Thymus (tissue), 14 donors: ENCODE results near the gene ZC3H12C. TPM values are rescaled to one million over a fixed set of nuclear protein-coding genes. Genes with fewer than 3 reads are reported as not detected.
A peak's percentile ranks its signal among the peaks of the same experiment; 100 is the strongest.

Source experiments
- DNase-seq, 9 donors: peaks; one replicate each; pipeline ENCODE4 v3.0.0-alpha.2; 2013; ENCODE audit warnings: low spot score in 9 of 9, low read depth in 6 of 9, missing footprints in 1 of 9
- H3K27ac ChIP-seq, 2 donors: one replicate each; pipeline ENCODE4 v1.5.1; 2013; ENCODE audit warnings: control low read depth in 1 of 2, low read depth in 1 of 2, low read length in 1 of 2, mild to moderate bottlenecking in 1 of 2, moderate library complexity in 1 of 2
- H3K27me3 ChIP-seq, 2 donors: one replicate each; pipeline ENCODE4 v1.5.1; 2013; ENCODE audit warnings: low read length in 1 of 2; ENCODE audit not compliant: control insufficient read depth in 2 of 2, insufficient read depth in 1 of 2
- H3K36me3 ChIP-seq, 2 donors: one replicate each; pipeline ENCODE4 v1.5.1; 2013; ENCODE audit warnings: low read length in 1 of 2, mild to moderate bottlenecking in 1 of 2, moderate library complexity in 1 of 2; ENCODE audit not compliant: control insufficient read depth in 2 of 2, insufficient read depth in 2 of 2
- H3K4me1 ChIP-seq, 2 donors: one replicate each; pipeline ENCODE4 v1.5.1; 2013; ENCODE audit warnings: low read length in 2 of 2; ENCODE audit not compliant: control insufficient read depth in 2 of 2, insufficient read depth in 2 of 2
- H3K4me3 ChIP-seq, 2 donors: one replicate each; pipeline ENCODE4 v1.5.1; 2013; ENCODE audit warnings: low read length in 2 of 2, control low read depth in 1 of 2, mild to moderate bottlenecking in 1 of 2
- H3K9me3 ChIP-seq, 2 donors: one replicate each; pipeline ENCODE4 v1.5.1; 2013; ENCODE audit warnings: low read length in 1 of 2, mild to moderate bottlenecking in 1 of 2; ENCODE audit not compliant: control insufficient read depth in 2 of 2, insufficient read depth in 1 of 2
- WGBS: extraction: QIAGEN DNeasy Blood & Tissue Kit; methylation state at CpG from one replicate; pipeline ENCODE4 v1.1.7; 2013; 5-methylcytosine and 5-hydroxymethylcytosine counted together
- long read RNA-seq, 10 donors: transcript quantifications; one replicate each; lab custom pipeline, GENCODE V29; 2026
- polyA plus RNA-seq: library from polyadenylated mRNA; stranded (reverse); fragments of 200-250 nt; gene quantifications from one replicate; pipeline ENCODE4 v1.2.3, GENCODE V29; 2013
- total RNA-seq: library from RNA; stranded (reverse); fragments of 120-200 nt; gene quantifications from one replicate; pipeline ENCODE4 v1.2.4, GENCODE V29; 2013
- donor health status: healthy.

ZC3H12C gene
- total RNA-seq (3.0 TPM), polyA plus RNA-seq (2.6 TPM)
- long read RNA-seq, donor 1: 0 reads
- long read RNA-seq, donor 2: 0 reads
- long read RNA-seq, donor 3: 0 reads
- long read RNA-seq, donor 4: 0 reads
- long read RNA-seq, donor 5: 0 reads
- long read RNA-seq, donor 6: 0 reads
- long read RNA-seq, donor 7: 0 reads
- long read RNA-seq, donor 8: 0 reads
- long read RNA-seq, donor 9, partial matches to known transcripts: 0 of 1 reads
- long read RNA-seq, donor 9, other reads (novel, unspliced or antisense): 0 of 1 reads
- long read RNA-seq, donor 10: 0 reads

DNA sequence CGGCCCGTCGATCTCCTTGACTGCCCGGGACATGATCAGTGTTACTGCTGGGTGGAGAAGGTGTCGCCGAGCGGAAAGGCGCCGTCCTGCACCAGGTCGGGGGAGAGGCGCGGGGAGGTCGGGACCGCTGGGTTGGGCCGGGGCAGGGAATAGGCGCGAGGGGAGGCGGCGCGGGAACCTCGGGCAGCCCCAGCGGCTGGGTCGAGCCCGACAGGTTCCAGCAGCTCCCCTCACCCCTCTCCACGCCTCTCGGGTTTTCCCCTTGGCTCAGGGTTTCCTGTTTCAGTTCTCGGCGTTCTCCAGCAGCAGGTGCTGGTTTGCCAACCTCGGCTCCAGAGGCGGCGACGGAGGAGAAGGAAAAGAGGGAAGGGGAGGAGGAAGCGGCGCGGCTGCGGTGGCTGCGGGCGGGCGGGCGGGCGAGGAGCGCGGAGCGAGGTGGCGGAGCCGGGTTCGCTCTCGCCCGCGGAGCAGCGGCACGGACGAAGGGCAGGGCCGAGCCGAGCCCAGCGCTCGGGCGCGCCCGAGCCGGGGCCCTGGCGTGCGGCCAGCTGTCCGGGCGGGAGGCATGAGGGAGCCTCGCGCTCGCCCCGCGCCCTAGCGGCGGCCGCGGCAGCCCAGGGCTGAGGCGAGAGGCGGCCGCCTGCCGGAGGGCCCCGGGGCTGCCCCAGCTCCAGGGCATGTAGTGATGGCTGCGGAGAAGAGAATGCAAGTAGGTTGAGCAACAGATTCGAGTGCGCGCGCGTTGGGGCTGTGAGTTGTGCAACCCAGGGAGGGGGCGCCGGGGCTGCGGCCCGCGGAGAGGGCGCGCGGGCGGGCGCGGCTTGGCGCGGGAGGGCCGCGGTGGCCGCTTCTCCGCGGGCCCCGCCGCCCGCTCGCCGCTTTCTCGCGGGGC, at the start of gene ZC3H12C:
ZC3H12C (plus strand) TSS at position 878 of the 892 bp plus-strand sequence. CDS start 20 bp downstream, outside the sequence.
- H3K27me3 ChIP-seq: peaks cover 24 to 45% of the 10 kb centered on the region in 2 donors
- H3K27ac ChIP-seq: peak within 1 kb of the TSS; percentile 46 to 68
- H3K36me3 ChIP-seq: no peaks in the 10 kb centered on the region
- WGBS: under 1% methylated on average over 110 of the region's 110 CpGs
- H3K4me3 ChIP-seq: peak within 1 kb of the TSS; percentile 41 to 43
- H3K4me1 ChIP-seq: peaks cover 0 to 7% of the 10 kb centered on the region in 2 donors
- peak in 3 of 9 donors; percentile 21 to 54 (median 23) for DNase-seq
- H3K9me3 ChIP-seq: no peaks in the 10 kb centered on the region

DNA sequence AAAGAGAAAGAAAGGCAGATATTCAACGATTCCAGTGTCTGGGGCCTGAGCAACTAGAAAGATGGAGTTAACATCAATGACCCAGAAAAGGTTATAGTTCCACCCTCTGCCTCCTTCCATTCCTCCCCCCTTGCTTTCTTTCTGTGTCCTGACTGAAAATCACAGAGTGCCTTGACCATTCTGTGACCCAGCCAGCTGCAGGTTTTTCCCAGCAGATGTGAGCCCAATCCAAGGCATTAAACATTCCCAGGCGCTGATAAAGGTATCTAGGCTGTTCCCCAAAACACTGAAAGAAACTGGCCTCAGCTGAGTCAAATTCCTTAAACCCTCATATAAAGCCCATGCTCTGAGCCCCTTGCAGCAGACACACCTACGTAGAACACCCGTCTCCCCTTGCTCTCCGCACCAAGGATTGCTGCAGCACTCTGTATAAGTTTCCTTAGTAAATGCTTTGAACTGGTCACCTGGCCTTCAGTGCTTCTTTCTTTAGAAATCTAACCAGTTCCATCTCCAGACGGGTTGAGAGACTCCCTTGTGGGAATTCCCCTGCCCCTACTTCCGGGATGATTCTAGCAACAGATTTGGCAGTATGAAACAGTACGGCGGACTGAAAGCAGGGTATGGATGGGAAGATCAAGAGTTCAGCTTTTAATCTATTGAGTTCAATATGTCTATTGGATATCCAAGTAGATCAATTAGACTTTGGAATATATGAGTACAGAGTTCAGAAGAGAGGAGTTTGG, 48.8 kb upstream of the ZC3H12C start:
- H3K27ac ChIP-seq: no peak overlapping the region
- 95% methylated on average over 9 of the region's 9 CpGs for WGBS
- H3K4me1 ChIP-seq: no peaks in the 10 kb centered on the region
- H3K36me3 ChIP-seq: no peaks in the 10 kb centered on the region
- no peaks in the 10 kb centered on the region for H3K9me3 ChIP-seq
- H3K4me3 ChIP-seq: no peak overlapping the region
- DNase-seq: no peak
- no peaks in the 10 kb centered on the region for H3K27me3 ChIP-seq

GRCh38 chr11:110046775-110047380, 46.3 kb upstream of the ZC3H12C start:
- Histone ChIP-seq H3K4me1 (no peaks in the 10 kb centered on the region), H3K27ac (no peak overlapping the region), H3K9me3 (peaks cover 1 to 6% of the 10 kb centered on the region in 2 donors), H3K4me3 (no peak overlapping the region), H3K36me3 (no peaks in the 10 kb centered on the region), H3K27me3 (no peaks in the 10 kb centered on the region)
- DNase-seq: no peak
- 91% methylated on average over 2 of the region's 2 CpGs for WGBS

DNA sequence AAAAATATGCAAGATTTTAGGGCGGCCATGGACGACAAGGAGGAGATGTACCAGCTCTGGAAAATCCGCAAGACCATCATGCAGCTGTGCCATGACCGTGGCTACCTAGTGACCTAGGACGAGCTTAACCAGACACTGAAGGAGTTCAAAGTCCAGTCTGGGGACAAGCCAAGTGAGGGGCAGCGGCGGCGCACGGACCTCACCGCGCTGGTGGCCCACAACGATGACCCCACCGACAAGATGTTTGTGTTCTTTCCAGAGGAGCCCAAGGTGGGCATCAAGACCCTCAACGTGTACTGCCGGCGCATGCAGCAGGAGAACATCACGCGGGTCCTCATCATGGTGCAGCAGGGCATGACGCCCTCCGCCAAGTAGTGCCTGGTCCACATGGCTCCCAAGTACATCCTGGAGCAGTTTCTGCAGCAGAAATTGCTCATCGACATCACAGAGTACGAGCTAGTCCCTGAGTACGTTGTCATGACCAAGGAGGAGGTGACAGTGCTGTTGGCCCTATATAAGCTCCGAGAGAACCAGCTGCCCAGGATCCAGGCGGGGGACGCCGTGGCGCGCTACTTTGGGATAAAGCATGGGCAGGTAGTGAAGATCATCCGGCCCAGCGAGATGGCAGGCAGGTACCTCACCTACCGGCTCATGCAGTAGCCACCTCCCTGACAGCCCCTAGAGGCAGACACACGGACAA, 43.5 kb upstream of the ZC3H12C start:
- WGBS: 98% methylated on average over 33 of the region's 33 CpGs
- Histone ChIP-seq H3K4me3 (no peak overlapping the region), H3K4me1 (no peaks in the 10 kb centered on the region), H3K27me3 (no peaks in the 10 kb centered on the region), H3K36me3 (no peaks in the 10 kb centered on the region), H3K27ac (no peak overlapping the region), H3K9me3 (peaks cover 1 to 6% of the 10 kb centered on the region in 2 donors)
- DNase-seq: no peak

DNA sequence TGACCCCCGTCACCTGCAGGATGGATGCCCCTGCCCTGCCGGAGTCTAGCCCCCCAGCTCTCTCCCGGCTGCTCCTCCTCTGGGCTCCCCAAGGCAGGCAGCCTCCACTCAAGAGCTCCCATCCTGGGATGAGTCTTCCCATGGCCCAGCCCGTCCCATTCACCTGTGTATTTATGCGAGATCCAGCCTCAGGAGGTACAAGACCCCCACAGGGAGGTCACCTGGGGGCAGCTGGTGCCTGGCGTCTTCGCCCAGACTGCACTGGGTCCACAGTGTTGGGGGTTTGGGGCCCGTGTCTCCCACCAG, 43.0 kb upstream of the ZC3H12C start:
- H3K9me3 ChIP-seq: peaks cover 1 to 6% of the 10 kb centered on the region in 2 donors
- no peaks in the 10 kb centered on the region for H3K4me1 ChIP-seq
- no peaks in the 10 kb centered on the region for H3K27me3 ChIP-seq
- H3K27ac ChIP-seq: no peak overlapping the region
- 97% methylated on average over 8 of the region's 8 CpGs for WGBS
- no peak for DNase-seq
- no peaks in the 10 kb centered on the region for H3K36me3 ChIP-seq
- H3K4me3 ChIP-seq: no peak overlapping the region

DNA sequence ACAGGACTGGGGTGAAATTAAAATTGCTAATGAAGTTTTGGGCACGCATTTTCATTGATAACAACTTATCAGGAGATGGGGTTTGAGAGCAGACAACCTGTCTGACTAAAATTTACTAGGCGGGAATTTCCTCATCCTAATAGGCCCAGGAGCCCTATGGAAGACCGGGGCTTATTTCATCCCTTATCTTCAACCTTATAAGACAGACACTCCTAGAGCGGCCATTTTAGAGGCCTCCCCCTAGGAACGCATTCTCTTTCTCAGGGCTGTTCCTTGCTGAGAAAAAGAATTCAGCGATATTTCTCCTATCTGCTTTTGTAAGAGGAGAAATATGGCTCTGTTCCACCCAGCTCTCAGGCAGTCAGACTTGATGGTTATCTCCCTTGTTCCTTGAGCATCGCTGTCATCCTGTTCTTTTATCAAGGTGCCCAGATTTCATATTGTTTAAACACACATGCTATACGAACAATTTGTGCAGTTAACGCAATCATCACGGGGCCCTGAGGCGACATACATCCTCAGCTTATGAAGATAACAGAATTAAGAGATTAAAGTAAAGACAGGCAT, 39.3 kb upstream of the ZC3H12C start:
- H3K9me3 ChIP-seq: peaks cover 1 to 6% of the 10 kb centered on the region in 2 donors
- H3K27me3 ChIP-seq: no peaks in the 10 kb centered on the region
- 97% methylated on average over 11 of the region's 11 CpGs for WGBS
- H3K36me3 ChIP-seq: no peaks in the 10 kb centered on the region
- no peaks in the 10 kb centered on the region for H3K4me1 ChIP-seq
- no peak for DNase-seq
- no peak overlapping the region for H3K27ac ChIP-seq
- no peak overlapping the region for H3K4me3 ChIP-seq

- Histone ChIP-seq H3K27me3 (no peaks in the 10 kb centered on the region), H3K36me3 (no peaks in the 10 kb centered on the region), H3K9me3 (no peaks in the 10 kb centered on the region), H3K27ac (no peak overlapping the region), H3K4me1 (no peaks in the 10 kb centered on the region), H3K4me3 (no peak overlapping the region)
- DNase-seq: no peak
- WGBS: 90% methylated on average over 2 of the region's 2 CpGs
These were observed 36.2 kb upstream of the ZC3H12C start for GRCh38 chr11:110056956-110057355.

GRCh38 chr11:110059706-110060463, 33.3 kb upstream of the ZC3H12C start:
- H3K9me3 ChIP-seq: no peaks in the 10 kb centered on the region
- H3K27me3 ChIP-seq: no peaks in the 10 kb centered on the region
- WGBS: 94% methylated on average over 2 of the region's 2 CpGs
- H3K27ac ChIP-seq: no peak overlapping the region
- no peaks in the 10 kb centered on the region for H3K4me1 ChIP-seq
- H3K4me3 ChIP-seq: no peak overlapping the region
- no peak for DNase-seq
- no peaks in the 10 kb centered on the region for H3K36me3 ChIP-seq
